Measurements from ENCODE around the gene BCKDHB. TPM values are rescaled to one million over a fixed set of nuclear protein-coding genes. Genes with fewer than 3 reads are reported as not detected.
A peak's percentile ranks its signal among the peaks of the same experiment; 100 is the strongest.

Gene BCKDHB
- total RNA-seq, 1 donor from 2014 or later: 16.6 TPM

GRCh38 chr6:80331974-80332373 lies 225.5 kb downstream of the BCKDHB start:
- Mint-ChIP-seq H3K27me3 (no peaks in the 10 kb centered on the region), H3K4me1 (no peaks in the 10 kb centered on the region), H3K9me3 (no peaks in the 10 kb centered on the region), H3K36me3 (ENCODE audit: low read depth) (no peaks in the 10 kb centered on the region), H3K4me3 (no peak overlapping the region), H3K27ac (no peak overlapping the region)
- ChIA-PET CTCF (no interaction called here), POLR2A (no interaction called here)
- DNase-seq (no peak), ATAC-seq (ENCODE audit: low read depth) (no peak)
- intact Hi-C loops (cut with micrococcal nuclease): no loop called here
- no peak for TF ChIP-seq CTCF (IDR thresholded peaks at IDR 0.05)

- H3K4me1 Mint-ChIP-seq: peaks cover 4% of the 10 kb centered on the region
- H3K9me3 Mint-ChIP-seq: no peaks in the 10 kb centered on the region
- H3K27ac Mint-ChIP-seq: no peak overlapping the region
- no peak overlapping the region for H3K4me3 Mint-ChIP-seq
- DNase-seq (no peak), ATAC-seq (ENCODE audit: low read depth) (no peak)
- POLR2A ChIA-PET: no interaction called here
- intact Hi-C loops (cut with micrococcal nuclease): no loop called here
- H3K36me3 Mint-ChIP-seq (ENCODE audit: low read depth): no peaks in the 10 kb centered on the region
- no peak for TF ChIP-seq CTCF (IDR thresholded peaks at IDR 0.05)
- CTCF ChIA-PET: interaction anchor here (0.7 kb wide), 1 partner anchor 52 kb away, joined by 3 read pairs; no protein-coding TSS in a partner anchor
- H3K27me3 Mint-ChIP-seq: no peaks in the 10 kb centered on the region
These were observed 226.9 kb downstream of the BCKDHB start for GRCh38 chr6:80333342-80333741.

DNA sequence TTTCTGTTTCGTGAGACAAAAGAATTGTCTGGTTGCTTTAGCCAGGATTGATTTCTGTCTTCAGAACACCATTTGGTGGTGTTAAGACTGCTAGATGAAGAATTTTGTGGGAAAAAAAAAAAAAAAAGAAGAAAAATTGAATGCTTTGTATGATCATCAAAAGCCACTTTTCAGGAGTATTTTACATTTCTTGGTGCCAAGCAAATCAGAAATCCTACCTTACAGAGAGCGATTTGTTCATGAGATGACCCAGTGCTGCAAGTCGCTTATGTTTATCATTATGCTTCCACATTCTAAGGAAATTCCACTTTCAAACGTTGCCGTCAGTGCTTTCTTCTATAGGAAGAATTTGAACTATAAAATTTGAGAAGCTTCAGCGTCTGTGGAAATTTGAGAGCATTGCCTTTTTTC lies 228.7 kb downstream of the BCKDHB start:
- CTCF ChIA-PET: interaction anchor here (3.8 kb wide), 1 partner anchor 1418 kb away, joined by 23 read pairs; the partner anchor contains the start of gene TENT5A
- H3K4me3 Mint-ChIP-seq: no peak overlapping the region
- intact Hi-C loops (cut with micrococcal nuclease): no loop called here

DNA sequence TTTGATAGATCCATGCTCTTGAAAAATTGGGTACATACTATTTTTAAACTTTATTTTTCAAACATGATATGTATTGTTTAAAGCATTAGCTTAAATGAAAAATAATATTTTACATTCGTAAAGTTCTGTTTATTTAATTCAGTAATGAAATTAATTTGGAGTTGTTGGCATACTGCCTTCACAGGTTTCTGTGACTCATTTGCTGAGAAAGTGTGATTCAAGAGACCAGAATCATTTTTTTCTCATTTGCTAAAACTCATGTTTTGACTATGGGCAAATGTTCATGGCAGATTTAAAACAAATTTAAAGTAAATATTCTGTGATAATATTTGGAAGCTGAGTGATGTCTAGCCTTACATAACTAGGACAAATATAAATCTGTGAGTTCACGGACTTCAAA lies 230.4 kb downstream of the BCKDHB start:
- no peak overlapping the region for H3K27ac Mint-ChIP-seq
- no peak for DNase-seq
- intact Hi-C loops (cut with micrococcal nuclease): no loop called here
- H3K9me3 Mint-ChIP-seq: no peaks in the 10 kb centered on the region
- no peak overlapping the region for H3K4me3 Mint-ChIP-seq
- H3K4me1 Mint-ChIP-seq: peaks cover 4% of the 10 kb centered on the region
- H3K36me3 Mint-ChIP-seq (ENCODE audit: low read depth): no peaks in the 10 kb centered on the region
- no peak for TF ChIP-seq CTCF (IDR thresholded peaks at IDR 0.05)
- CTCF ChIA-PET: interaction anchor here (3.8 kb wide), 1 partner anchor 1417 kb away, joined by 23 read pairs; the partner anchor contains the start of gene TENT5A
- POLR2A ChIA-PET: no interaction called here
- no peak for ATAC-seq (ENCODE audit: low read depth)
- H3K27me3 Mint-ChIP-seq: no peaks in the 10 kb centered on the region

More for the DNA sequence above, 228.7 kb downstream of the BCKDHB start:
- Mint-ChIP-seq H3K36me3 (ENCODE audit: low read depth) (no peaks in the 10 kb centered on the region), H3K27ac (no peak overlapping the region), H3K4me1 (peaks cover 4% of the 10 kb centered on the region), H3K9me3 (no peaks in the 10 kb centered on the region), H3K27me3 (no peaks in the 10 kb centered on the region)
- TF ChIP-seq CTCF (IDR thresholded peaks at IDR 0.05): no peak
- DNase-seq (no peak), ATAC-seq (ENCODE audit: low read depth) (no peak)
- POLR2A ChIA-PET: no interaction called here

DNA sequence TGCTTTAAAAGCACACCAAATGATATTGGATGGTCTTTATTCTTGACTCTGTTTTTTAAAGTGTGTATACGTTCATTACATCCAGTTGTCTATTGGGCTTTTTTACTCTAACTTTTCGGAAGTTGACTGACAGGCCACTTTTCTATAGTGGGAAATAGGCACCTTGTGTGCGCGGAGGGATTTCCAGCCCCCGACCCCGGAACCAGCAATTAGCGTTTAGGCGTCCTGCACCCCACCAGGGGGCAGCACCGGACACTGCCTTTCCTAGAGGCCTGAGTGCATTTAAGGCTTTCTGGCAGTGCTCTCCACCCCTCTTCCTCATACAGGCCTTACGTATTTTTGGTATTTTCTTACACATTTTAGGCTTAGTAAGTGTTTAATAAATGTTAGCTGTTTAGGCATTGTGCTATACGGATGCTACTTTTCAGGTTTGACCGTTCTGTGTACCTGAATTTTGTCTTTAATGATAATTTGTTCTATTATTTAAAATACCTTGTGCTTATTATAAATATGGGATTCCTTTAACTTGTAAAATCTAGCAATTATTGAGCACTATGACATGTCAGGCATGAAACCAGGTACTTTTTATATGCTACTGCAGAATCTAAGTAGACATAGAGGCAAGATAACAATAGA lies 231.8 kb downstream of the BCKDHB start:
- peak; percentile 76 for ATAC-seq (ENCODE audit: low read depth)

More for the DNA sequence above, 231.8 kb downstream of the BCKDHB start:
- ChIA-PET POLR2A (no interaction called here), CTCF (interaction anchor here (3.8 kb wide), 1 partner anchor 1415 kb away, joined by 23 read pairs; the partner anchor contains the start of gene TENT5A)
- peak; percentile 58 for DNase-seq
- no peak overlapping the region for H3K4me3 Mint-ChIP-seq
- H3K27me3 Mint-ChIP-seq: no peaks in the 10 kb centered on the region
- intact Hi-C loops (cut with micrococcal nuclease): loop anchor here (1.0 to 2.0 kb wide), 2 partner anchors 560 to 1415 kb away; no protein-coding TSS in a partner anchor
- H3K4me1 Mint-ChIP-seq: peaks cover 4% of the 10 kb centered on the region
- peak; percentile 79 for TF ChIP-seq CTCF (IDR thresholded peaks at IDR 0.05)
- no peak overlapping the region for H3K27ac Mint-ChIP-seq
- no peaks in the 10 kb centered on the region for H3K36me3 Mint-ChIP-seq (ENCODE audit: low read depth)
- no peaks in the 10 kb centered on the region for H3K9me3 Mint-ChIP-seq
